ENCODE results near the gene CMC4.

DNA sequence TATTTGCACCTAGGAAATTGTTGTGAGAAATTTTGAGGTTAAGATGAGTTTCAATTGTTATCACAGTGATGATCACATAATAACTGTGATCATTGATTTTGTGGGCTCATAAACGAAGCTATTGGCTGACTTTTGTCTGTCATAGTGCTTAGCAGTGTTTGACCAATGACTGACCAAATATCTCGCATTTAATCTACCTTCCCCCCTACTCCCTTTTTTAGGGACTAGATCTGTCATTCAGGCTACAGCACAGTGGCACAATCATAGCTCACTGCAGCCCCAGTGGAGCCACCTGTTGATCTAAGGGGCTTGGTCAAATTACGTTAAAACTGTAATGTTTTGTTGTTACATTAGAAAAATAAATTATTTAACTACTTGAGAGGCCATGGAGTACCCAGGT is 42.8 kb downstream of the CMC4 start:
- TF ChIP-seq MXI1 (conservative IDR thresholded peaks at IDR 0.05; ENCODE audit: poor library complexity, severe bottlenecking): no peak
- no peak for TF ChIP-seq POLR2AphosphoS5 (IDR thresholded peaks at IDR 0.05)
- TF ChIP-seq RAD21 (conservative IDR thresholded peaks at IDR 0.05): no peak
- TF ChIP-seq, protein P1, sequence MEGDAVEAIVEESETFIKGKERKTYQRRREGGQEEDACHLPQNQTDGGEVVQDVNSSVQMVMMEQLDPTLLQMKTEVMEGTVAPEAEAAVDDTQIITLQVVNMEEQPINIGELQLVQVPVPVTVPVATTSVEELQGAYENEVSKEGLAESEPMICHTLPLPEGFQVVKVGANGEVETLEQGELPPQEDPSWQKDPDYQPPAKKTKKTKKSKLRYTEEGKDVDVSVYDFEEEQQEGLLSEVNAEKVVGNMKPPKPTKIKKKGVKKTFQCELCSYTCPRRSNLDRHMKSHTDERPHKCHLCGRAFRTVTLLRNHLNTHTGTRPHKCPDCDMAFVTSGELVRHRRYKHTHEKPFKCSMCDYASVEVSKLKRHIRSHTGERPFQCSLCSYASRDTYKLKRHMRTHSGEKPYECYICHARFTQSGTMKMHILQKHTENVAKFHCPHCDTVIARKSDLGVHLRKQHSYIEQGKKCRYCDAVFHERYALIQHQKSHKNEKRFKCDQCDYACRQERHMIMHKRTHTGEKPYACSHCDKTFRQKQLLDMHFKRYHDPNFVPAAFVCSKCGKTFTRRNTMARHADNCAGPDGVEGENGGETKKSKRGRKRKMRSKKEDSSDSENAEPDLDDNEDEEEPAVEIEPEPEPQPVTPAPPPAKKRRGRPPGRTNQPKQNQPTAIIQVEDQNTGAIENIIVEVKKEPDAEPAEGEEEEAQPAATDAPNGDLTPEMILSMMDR (IDR thresholded peaks at IDR 0.05; ENCODE audit: poor library complexity, severe bottlenecking): no peak
- TF ChIP-seq EP300 (conservative IDR thresholded peaks at IDR 0.05; ENCODE audit: poor library complexity, severe bottlenecking): no peak
- TF ChIP-seq EZH2 (IDR thresholded peaks at IDR 0.05; ENCODE audit: borderline replicate concordance, insufficient read depth, low read length, poor library complexity, severe bottlenecking): no peak
- TF ChIP-seq, protein P2, sequence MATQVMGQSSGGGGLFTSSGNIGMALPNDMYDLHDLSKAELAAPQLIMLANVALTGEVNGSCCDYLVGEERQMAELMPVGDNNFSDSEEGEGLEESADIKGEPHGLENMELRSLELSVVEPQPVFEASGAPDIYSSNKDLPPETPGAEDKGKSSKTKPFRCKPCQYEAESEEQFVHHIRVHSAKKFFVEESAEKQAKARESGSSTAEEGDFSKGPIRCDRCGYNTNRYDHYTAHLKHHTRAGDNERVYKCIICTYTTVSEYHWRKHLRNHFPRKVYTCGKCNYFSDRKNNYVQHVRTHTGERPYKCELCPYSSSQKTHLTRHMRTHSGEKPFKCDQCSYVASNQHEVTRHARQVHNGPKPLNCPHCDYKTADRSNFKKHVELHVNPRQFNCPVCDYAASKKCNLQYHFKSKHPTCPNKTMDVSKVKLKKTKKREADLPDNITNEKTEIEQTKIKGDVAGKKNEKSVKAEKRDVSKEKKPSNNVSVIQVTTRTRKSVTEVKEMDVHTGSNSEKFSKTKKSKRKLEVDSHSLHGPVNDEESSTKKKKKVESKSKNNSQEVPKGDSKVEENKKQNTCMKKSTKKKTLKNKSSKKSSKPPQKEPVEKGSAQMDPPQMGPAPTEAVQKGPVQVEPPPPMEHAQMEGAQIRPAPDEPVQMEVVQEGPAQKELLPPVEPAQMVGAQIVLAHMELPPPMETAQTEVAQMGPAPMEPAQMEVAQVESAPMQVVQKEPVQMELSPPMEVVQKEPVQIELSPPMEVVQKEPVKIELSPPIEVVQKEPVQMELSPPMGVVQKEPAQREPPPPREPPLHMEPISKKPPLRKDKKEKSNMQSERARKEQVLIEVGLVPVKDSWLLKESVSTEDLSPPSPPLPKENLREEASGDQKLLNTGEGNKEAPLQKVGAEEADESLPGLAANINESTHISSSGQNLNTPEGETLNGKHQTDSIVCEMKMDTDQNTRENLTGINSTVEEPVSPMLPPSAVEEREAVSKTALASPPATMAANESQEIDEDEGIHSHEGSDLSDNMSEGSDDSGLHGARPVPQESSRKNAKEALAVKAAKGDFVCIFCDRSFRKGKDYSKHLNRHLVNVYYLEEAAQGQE (IDR thresholded peaks at IDR 0.05; ENCODE audit: borderline replicate concordance): no peak

Measured in neural cell (in vitro differentiated cells).